HG02798 (cell line): ENCODE results near the gene IL22RA1.
A peak's percentile ranks its signal among the peaks of the same experiment; 100 is the strongest.

ENCODE experiments used
- ATAC-seq: cut with Tn5 transposase; IDR thresholded peaks from one replicate; pipeline ENCODE4 v1.9.1; 2021; ENCODE audit warnings: mild to moderate bottlenecking; ENCODE audit not compliant: unreplicated experiment, poor library complexity

The IL22RA1 gene, protein sequence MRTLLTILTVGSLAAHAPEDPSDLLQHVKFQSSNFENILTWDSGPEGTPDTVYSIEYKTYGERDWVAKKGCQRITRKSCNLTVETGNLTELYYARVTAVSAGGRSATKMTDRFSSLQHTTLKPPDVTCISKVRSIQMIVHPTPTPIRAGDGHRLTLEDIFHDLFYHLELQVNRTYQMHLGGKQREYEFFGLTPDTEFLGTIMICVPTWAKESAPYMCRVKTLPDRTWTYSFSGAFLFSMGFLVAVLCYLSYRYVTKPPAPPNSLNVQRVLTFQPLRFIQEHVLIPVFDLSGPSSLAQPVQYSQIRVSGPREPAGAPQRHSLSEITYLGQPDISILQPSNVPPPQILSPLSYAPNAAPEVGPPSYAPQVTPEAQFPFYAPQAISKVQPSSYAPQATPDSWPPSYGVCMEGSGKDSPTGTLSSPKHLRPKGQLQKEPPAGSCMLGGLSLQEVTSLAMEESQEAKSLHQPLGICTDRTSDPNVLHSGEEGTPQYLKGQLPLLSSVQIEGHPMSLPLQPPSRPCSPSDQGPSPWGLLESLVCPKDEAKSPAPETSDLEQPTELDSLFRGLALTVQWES

GRCh38 chr1:24142546-24143534 is at the start of gene IL22RA1:
IL22RA1 (minus strand) TSS chr1:24143140; CDS start chr1:24143082, 58 bp downstream.
- ATAC-seq = no peak

DNA sequence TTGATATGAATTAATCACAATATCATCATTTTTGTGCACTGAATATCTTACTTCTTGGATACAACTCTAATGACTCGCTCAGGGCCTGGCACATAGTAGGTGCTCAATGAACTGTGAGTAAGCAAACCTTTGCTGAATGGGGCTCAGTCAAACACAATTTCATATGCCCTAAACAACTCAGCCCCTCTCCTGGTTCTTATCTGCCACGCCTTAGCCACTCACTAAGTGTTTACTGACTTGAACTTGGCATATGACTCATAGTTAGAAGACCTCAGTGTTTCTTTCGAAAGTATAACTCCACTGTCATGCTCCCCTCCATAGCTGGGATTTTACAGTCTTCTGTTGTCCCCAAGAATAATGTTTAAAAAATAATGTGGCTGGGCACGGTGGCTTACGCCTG is 48.9 kb upstream of the IL22RA1 start:
- no peak for ATAC-seq

DNA sequence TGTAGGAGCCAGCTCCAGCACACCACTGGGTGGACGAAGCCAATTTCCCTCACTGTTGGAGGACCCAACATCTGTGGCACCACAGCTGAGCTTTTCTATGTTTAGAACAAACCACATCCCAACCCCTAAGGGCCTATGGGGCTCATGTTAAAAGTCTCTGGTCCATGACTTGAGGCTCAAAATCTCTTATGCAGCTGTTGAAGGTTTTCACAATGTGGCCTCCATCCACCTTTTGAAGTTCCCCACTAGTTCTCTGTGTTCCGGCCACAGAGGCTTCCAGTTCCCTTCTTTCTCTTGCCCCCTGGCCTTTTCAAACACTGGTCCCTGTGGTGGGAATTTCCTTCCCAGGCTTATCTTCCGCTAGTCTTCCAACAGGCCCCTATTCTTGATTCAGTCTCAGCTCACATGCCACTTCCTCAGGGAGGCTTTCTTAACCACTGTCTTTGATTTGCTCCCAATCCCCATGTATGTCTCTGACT is 48.1 kb upstream of the IL22RA1 start:
- ATAC-seq = peak; percentile 49

DNA sequence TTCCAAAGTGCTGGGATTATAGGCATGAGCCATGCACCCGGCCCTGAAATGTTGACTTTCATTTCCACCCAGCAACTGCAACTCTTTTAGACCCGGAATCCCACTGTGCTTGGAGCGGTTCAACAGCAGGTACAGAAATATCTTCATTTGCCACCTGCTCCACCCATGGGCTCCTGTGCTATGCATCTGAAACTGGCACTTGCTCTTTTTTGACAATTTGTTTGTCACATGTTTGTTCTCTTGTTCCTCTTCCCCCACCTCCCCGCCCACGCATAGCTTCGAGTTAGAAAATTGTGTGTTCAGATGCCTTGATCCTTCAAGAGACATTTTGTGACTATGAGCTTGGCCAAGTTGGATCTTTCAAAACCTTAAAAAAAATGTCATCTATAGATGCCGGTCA is 46.6 kb upstream of the IL22RA1 start:
- ATAC-seq = no peak

DNA sequence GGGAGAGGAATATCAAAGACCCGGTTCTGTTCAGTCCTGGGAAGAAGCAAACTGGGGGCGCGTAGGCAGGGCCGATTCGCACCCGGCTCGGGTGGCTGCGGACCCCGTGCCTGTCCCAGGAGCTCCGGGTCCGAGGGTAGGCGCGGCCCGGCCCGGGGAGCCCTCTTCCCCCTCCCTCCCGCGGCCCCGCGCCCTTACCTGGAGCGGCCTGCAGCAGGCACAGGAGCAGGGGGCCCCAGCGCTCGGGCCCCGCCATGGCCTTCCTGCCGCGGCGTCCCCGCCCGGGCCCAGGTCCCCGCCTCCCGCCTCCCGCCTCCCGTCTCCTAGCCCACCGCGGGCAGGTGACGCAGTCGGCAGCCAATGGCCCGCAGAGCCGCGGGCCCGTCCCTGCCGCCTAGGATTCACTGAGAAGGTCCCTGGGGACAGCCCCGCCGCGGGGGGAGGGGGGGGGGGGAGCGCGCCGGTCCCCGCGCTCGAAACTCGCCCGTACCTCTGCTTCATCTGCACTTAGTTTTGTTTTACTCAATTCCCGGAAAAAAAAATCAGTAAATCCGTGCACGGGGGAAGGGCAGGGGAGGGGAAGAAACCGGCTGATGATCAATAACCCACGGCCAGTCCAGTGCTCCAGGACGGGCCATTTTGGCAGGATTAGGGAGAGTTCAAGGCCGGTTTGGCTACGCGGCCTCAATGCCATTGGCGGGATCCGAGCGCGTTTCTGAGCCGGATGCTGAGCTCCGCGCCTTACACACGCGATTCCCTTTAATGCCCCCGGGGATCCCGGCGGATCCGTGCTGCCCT is 44.3 kb upstream of the IL22RA1 start, which contains the start of gene IFNLR1:
TSS of gene IFNLR1 (minus strand) at position 297 of the 798 bp plus-strand sequence. CDS start at position 256, 41 bp downstream.
- peak; percentile 47 for ATAC-seq

DNA sequence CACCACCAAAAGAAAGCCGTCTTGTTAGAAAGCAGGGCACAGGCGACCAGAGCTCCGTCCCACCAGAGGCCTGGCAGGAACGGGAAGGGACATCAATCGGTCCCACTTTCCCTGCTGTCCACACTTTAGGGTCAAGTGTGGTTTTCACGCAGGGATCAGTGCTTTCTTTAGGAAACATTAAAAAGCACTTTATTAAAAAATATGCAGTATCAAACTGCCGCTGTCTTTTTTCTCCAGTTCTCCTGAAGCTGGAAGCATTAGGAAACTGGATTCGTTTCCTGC is 43.7 kb upstream of the IL22RA1 start:
- ATAC-seq = no peak

- ATAC-seq = no peak
These were observed 43.2 kb upstream of the IL22RA1 start for GRCh38 chr1:24186031-24186710.

- no peak for ATAC-seq
These were observed 42.1 kb upstream of the IL22RA1 start for GRCh38 chr1:24185076-24185475.

DNA sequence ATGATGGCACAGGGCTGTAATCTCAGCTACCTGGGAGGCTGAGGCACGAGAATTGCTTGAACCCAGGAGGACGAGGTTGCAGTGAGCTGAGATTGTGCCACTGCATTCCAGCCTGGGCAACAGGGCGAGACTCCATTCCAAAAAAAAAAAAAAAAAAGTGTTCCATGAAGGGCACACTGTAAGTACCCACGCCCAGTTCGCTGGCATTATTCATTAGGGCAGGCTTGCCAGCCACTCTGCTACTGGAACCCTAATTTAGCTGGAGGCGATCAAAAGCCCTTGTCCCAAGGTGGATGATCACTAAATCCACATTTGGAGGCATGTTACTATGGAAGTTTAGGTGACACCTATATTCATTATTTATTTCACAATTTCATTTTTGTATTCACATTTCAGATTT is 39.1 kb upstream of the IL22RA1 start:
- ATAC-seq = no peak

GRCh38 chr1:24181619-24182018 is 38.7 kb upstream of the IL22RA1 start:
- ATAC-seq = no peak

GRCh38 chr1:24180676-24181075 is 37.7 kb upstream of the IL22RA1 start:
- ATAC-seq = no peak

DNA sequence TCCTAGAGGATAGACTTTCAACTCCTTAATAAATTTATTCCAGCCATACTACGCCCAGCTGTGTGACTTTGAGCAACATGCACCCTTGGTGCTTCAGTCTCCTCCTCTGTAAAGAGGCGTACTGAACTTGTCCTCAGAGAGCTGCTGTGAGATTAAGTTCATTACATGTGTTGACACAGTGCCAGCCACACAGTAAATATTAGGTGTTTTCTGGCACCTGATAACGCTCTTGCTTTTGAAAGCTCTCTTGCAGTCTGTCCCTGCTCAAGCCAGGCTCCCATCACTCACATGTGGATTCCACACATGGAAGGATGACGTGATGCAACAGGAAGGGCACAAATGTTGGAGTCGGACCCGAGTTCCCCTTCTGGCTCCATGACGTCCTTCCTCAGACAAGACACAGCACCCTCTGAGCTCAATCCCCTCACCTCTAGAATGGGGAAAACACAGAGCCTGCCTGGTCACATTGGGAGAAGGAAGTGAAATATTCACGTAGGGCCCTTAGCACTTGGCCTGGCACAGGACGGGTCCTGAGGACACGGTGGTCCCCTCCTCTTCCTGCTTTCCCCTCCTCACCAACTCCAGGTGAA is 36.4 kb upstream of the IL22RA1 start:
- ATAC-seq = no peak

DNA sequence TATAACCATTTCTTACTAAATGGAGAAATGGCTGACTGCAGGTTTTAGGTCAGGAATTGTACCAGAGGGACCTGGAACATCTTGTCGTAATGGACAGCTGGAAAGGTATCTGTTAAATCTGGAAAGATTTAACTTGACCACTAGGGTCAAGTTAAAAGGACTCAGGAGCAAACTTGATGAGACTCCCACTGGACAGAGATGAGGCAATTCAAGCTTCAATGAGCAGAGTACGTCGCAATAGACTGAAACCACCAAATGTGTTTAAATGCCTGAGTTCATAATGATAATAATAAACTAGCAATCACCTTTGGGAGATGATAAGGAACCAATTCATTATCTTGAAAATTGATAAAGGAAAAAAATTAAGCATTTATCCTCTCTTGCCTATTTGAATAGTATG is 35.5 kb upstream of the IL22RA1 start:
- no peak for ATAC-seq

GRCh38 chr1:24177161-24177560 is 34.2 kb upstream of the IL22RA1 start:
- ATAC-seq = no peak

DNA sequence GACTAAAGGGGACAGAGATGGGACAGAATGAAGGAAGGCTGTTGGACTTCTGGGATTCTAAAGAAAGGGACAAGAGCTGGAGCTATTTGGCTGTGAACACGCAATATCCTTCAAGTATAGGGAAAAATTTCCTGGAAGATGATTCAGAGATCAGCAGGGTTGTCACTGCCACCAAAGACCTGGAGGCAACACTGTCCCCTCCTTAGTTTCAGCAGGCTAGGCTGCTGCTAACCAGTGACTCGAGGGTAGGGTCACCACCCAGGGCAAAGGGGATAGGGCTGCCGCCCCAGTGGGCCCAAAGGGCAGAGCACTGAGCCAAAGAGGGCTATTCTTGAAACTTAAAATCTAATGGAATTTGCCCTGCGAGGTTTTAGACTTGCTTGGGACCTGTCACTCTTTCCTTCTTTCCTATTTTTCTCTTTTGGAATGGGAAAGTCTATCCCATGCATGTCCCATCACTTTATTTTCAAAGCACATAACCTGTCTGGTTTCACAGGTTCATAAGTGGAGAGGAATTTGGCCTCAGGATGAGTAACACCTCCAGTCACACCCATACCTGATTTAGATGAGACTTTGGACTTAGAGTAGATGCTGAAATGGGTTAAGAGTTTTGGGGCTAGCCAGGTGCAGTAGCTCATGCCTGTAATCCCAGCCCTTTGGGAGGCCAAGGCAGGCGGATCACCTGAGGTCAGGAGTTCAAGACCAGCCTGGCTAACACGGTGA is 32.3 kb upstream of the IL22RA1 start:
- no peak for ATAC-seq

GRCh38 chr1:24173638-24174575 is 31.0 kb upstream of the IL22RA1 start:
- no peak for ATAC-seq

DNA sequence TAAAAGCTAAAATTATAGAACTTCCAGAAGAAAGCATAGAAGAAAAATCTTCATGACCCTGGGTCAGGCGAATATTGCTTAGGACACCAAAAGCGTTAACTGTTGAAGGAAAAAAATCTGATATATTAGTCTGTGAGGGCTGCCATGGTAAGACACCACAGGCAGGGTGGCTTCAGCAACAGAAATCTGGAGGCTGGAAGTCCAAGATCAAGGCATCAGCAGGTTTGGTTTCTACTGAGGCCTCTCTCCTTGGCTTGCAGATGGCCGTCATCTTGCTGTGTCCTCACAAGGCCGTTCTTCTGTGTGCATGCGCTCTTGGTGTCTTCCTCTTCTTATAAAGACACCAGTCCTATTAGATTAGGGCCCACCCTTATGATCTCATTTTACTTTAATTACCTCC is 29.7 kb upstream of the IL22RA1 start:
- no peak for ATAC-seq
